ENCODE data around the gene DDX5.
A peak's percentile ranks its signal among the peaks of the same experiment; 100 is the strongest.
"Not testable (repeated sequence)": the region's sequence is repeated elsewhere in the genome, so short reads cannot be mapped to it uniquely, and the experiment has no call there.

DDX5 gene

DNA sequence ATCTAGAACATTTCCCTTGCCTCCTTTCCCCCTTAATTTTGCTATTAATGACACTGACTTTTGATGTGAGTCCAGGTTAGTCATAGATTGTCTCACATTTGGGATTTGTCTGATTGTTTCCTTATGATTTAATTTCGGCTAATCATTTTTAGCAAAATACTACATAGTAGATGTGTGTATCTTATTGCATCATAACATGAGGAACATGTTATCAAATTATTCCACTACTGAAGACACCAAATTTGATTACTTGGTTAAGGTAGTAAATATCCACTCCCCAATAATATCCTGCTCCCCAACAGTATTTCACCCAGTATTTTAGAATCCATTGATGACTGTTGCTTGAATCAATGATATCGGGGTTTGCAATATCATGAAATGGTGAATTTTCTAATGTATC is 12.0 kb downstream of the DDX5 start:
- no peak for DNase-seq (ENCODE audit: extremely low read depth in 1 of 2, low read depth in 1 of 2)

- no peak for DNase-seq (ENCODE audit: extremely low read depth in 1 of 2, low read depth in 1 of 2)
Observed at GRCh38 chr17:64492481-64493109, 13.5 kb downstream of the DDX5 start.

DNA sequence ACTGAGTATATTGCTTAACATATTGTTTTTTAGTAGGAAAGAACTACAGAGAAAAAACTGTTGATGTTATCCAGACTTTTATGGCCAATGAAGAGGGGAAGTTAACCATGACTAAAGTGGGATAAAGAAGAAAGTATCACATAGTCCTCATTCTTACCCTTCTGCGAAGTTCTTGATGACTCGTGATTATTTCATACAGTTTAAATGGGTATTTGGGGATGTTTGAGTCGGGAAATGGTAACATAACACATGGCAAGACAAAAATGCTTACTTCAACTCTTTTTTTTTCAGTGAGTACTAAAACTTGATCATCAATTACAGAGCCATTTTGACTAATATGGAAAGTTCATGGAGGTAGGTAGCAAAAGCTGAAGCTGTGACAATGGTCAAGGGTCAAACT is 14.1 kb downstream of the DDX5 start:
- no peak for DNase-seq (ENCODE audit: extremely low read depth in 1 of 2, low read depth in 1 of 2)

DNA sequence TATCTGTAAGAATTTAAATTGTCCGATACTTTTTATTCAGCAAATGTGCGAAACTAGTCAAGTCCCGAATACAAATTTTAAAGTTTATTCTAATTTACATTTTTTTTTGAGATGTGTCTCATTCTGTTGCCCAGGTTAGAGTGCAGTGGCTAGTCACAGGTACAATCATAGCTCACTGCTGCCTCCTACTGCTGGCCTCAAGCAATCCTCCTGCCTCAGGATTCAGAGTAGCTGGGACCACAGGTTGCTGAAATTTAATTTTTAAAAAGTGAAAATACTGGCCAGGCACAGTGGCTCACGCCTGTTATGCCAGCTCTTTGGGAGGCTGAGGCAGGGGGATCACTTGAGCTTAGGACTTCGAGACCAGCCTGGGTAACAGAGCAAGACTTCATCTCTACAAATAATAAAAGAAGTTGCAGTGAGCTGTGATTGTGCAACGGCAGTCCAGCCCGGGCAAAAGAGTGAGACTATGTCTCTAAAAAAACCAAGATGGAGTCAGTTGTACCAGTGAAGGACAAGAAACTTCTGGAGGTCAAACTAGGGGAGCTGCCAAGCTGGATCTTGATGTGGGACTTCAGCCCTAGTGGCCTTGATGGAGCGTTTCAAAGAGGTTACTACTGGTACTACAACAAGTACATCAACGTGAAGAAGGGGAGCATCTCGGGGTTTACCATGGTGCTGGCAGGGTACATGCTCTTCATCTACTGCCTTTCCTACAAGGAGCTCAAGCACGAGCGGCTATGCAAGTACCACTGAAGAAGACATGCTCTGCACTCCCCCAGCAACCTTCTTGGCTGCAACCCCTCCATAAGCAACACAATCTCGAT is 14.8 kb downstream of the DDX5 start:
- peak in 1 of 2 donors; percentile 28 for DNase-seq (ENCODE audit: extremely low read depth in 1 of 2, low read depth in 1 of 2)

DNA sequence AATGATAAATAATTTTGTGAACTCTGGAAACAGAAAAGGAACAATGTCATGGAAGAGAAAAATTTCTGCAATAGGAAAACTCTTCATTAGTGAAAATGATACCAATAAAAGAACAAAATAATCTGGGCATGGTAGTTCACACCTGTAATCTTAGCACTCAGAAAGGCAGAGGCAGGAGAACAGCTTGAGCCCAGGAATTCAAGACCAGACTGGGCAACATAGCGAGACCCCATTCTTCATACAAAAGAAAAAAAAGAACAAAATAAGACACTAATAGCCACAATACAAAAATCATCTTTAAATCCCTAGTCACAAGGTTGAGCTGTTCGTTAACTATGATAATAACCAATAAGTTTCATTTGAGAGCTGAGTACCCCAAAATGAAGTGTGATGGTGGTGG is 17.8 kb downstream of the DDX5 start:
- DNase-seq (ENCODE audit: extremely low read depth in 1 of 2, low read depth in 1 of 2) = no peak

DNA sequence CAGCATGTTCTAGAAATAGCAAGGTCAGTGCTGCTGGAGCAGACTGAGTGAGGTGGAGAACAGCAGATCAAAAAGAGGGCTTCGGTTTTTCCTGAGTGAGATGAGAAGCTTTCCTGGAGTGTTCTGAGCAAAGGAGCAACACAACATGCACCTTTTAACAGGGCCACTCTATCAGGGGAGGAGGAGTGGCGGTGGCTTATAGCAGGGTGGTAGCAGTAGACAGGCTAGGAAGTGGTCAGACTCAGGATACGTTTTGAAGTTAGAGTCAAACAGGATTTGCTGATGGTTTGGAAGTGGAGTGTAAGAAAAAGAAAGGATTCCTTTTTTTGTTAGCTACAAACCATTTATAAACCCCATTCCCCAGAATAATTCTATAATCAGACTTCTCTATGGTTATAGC is 21.7 kb downstream of the DDX5 start:
- no peak for DNase-seq (ENCODE audit: extremely low read depth in 1 of 2, low read depth in 1 of 2)

- DNase-seq (ENCODE audit: extremely low read depth in 1 of 2, low read depth in 1 of 2) = no peak
Observed at GRCh38 chr17:64480951-64481350, 25.1 kb downstream of the DDX5 start.

GRCh38 chr17:64477849-64478248 is 28.2 kb downstream of the DDX5 start:
- DNase-seq (ENCODE audit: extremely low read depth in 1 of 2, low read depth in 1 of 2) = no peak

- no peak for DNase-seq (ENCODE audit: extremely low read depth in 1 of 2, low read depth in 1 of 2)
Observed at GRCh38 chr17:64472564-64472963, 33.5 kb downstream of the DDX5 start.

- no peak for DNase-seq (ENCODE audit: extremely low read depth in 1 of 2, low read depth in 1 of 2)
Observed at GRCh38 chr17:64471440-64471839, 34.6 kb downstream of the DDX5 start.

- DNase-seq (ENCODE audit: extremely low read depth in 1 of 2, low read depth in 1 of 2) = no peak
Observed at GRCh38 chr17:64470625-64471024, 35.5 kb downstream of the DDX5 start.

GRCh38 chr17:64466834-64467233 is 39.3 kb downstream of the DDX5 start:
- not testable (repeated sequence) for DNase-seq (ENCODE audit: extremely low read depth in 1 of 2, low read depth in 1 of 2)

GRCh38 chr17:64466019-64466735 is 39.9 kb downstream of the DDX5 start:
- no peak for DNase-seq (ENCODE audit: extremely low read depth in 1 of 2, low read depth in 1 of 2)

- DNase-seq (ENCODE audit: extremely low read depth in 1 of 2, low read depth in 1 of 2) = no peak
Observed at GRCh38 chr17:64461788-64462187, 44.3 kb downstream of the DDX5 start.

- DNase-seq (ENCODE audit: extremely low read depth in 1 of 2, low read depth in 1 of 2) = no peak
Observed at GRCh38 chr17:64460955-64461354, 45.1 kb downstream of the DDX5 start.

- not testable (repeated sequence) for DNase-seq (ENCODE audit: extremely low read depth in 1 of 2, low read depth in 1 of 2)
Observed at GRCh38 chr17:64459818-64460217, 46.3 kb downstream of the DDX5 start.

DNA sequence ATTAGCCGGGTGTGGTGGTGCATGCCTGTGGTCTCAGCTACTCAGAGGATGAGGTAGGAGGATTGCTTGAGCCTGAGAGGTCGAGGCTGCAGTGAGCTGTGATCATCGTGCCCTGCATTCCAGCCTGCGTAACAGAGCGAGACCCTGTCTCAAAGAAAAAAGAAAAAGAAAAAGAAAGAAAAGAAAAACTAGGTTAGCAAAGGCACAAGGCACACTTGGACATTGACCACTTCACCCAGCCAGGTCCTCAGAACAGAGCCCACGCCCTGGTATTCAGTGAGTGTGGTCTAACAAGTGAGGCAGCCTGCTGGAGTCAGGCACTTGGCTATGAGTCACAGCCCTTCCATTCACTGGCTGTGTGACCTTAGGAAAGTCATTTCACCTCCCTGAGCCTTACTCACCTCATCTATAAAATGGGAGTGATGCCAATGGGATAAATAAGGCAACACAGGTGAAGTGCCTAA is 46.8 kb downstream of the DDX5 start:
- no peak for DNase-seq (ENCODE audit: extremely low read depth in 1 of 2, low read depth in 1 of 2)

GRCh38 chr17:64458756-64459155 is 47.3 kb downstream of the DDX5 start:
- no peak for DNase-seq (ENCODE audit: extremely low read depth in 1 of 2, low read depth in 1 of 2)

- no peak for DNase-seq (ENCODE audit: extremely low read depth in 1 of 2, low read depth in 1 of 2)
Observed at GRCh38 chr17:64457156-64457555, 48.9 kb downstream of the DDX5 start.

DNA sequence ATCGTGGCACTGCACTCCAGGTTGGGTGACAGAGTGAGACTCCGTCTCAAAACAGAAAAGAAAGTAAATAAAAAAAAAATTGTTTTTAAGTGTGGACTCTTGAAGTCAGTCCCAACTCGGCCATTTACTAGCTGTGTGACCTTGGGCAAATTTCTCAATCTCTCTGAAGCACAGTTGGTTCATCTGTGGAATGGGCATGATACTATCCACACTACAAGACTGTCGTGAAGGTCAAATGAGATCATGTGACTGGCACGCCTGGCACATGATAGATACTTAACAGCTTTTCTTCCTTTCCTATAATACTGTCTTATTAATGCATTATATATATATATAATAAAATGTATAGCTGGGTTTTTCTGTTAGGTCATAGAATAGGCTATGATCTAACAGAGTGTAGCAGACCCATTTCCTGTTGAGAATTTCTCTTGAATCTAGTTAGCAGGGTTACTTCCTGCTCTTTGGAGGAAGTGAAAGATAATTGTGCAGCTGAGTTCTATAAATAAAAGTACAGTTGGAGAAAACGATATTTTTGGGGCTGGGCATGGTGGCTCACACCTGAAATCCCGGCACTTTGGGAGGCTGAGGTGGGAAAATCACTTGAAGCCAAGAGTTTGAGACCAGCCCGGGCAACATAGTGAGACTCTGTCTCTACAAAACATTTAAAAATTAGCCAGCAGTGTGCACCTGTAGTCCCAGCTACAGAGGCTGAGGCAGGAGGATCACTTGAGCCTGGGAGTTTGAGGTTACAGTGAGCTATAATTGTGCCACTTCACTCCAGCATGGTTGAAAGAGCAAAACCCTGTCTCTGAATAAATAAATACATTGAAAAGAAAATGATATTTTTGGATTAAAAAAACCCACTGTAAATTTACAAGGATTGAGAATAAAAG is 49.9 kb downstream of the DDX5 start:
- DNase-seq (ENCODE audit: extremely low read depth in 1 of 2, low read depth in 1 of 2) = no peak

DNA sequence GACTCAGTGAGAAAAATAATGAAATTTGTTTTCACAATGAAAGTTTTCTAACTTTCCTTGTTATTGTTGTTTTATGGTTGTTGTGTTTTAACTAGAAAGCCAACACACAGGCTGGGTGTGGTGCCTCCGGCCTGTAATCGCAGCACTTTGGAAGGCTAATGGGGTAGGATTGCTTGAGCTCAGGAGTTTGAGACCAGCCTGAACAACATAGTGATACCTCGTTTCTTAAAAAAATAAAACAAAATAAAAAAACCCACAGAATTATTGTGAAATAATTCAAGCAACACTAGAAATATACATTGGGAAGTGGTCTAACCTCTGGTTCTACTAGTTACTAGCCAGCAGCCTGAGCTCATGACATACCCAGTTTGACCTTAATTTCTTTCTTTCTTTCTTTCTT is 56.5 kb downstream of the DDX5 start:
- DNase-seq (ENCODE audit: extremely low read depth in 1 of 2, low read depth in 1 of 2) = no peak

All from activated CD8-positive, alpha-beta memory T cell treated with anti-CD3 and anti-CD28 coated beads for 1 hour (primary cell).